ENCODE results near the gene POPDC2.

GRCh38 chr3:119642746-119643473, 17.5 kb downstream of the POPDC2 start:
- no peak for TF ChIP-seq CTCF (IDR thresholded peaks at IDR 0.05)
- no peak for TF ChIP-seq POLR2A (IDR thresholded peaks at IDR 0.05)
